Gastroesophageal sphincter (tissue), 4 donors: ENCODE results near the gene CMTM5. TPM values are rescaled to one million over a fixed set of nuclear protein-coding genes. Genes with fewer than 3 reads are reported as not detected.

Experiments used
- ATAC-seq: fragments of 150-250 bp; one replicate; pipeline ENCODE4 v1.9.1; 2016; ENCODE audit warnings: mild to moderate bottlenecking, moderate library complexity
- H3K27ac ChIP-seq, 4 donors: fragments of 200-600 bp; sonication (generic) in 3 of 4; 1 replicate in 3 of 4; 2 replicates in 1 of 4; pipeline ENCODE4 v1.5.1; 2016 to 2019
- H3K27me3 ChIP-seq: fragments of 200-600 bp; sonication (generic); one replicate; pipeline ENCODE4 v1.5.1; 2019
- H3K36me3 ChIP-seq, 2 donors: fragments of 200-600 bp; sonication (generic); one replicate each; pipeline ENCODE4 v1.5.1; 2019; ENCODE audit warnings: control low read depth in 1 of 2
- H3K4me1 ChIP-seq, 3 donors: fragments of 200-600 bp; sonication (generic); 1 replicate in 2 of 3; 2 replicates in 1 of 3; pipeline ENCODE4 v1.5.1; 2016 to 2019; ENCODE audit warnings: control low read depth in 2 of 3
- H3K4me3 ChIP-seq, 2 donors: fragments of 200-600 bp; sonication (generic); one replicate each; pipeline ENCODE4 v1.5.1; 2019; ENCODE audit warnings: mild to moderate bottlenecking in 1 of 2, moderate library complexity in 1 of 2
- H3K9me3 ChIP-seq, 3 donors: fragments of 200-600 bp; sonication (generic); one replicate each; pipeline ENCODE4 v1.5.1; 2017 to 2019; ENCODE audit warnings: control low read depth in 2 of 3
- EP300 ChIP-seq: sonication (generic); formaldehyde crosslinking; IDR thresholded peaks from one replicate; pipeline ENCODE4 v1.6.1; 2017; ENCODE audit warnings: antibody characterized with exemption, mild to moderate bottlenecking
- POLR2A ChIP-seq, 2 donors: fragments of 450-650 bp; IDR thresholded peaks; one replicate each; pipeline ENCODE4 v1.6.1; 2017; ENCODE audit warnings: antibody characterized with exemption in 2 of 2, mild to moderate bottlenecking in 2 of 2, moderate library complexity in 1 of 2
- POLR2AphosphoS5 ChIP-seq: sonication (generic); formaldehyde crosslinking; IDR thresholded peaks from one replicate; pipeline ENCODE4 v1.6.1; 2017; ENCODE audit warnings: antibody characterized with exemption
- WGBS, 2 donors: methylation state at CpG; one replicate each; pipeline ENCODE4 v1.1.5; 2018; ENCODE audit warnings: low coverage in 1 of 2; 5-methylcytosine and 5-hydroxymethylcytosine counted together
- total RNA-seq, 4 donors: library from RNA; depleted of rRNA; stranded (reverse); fragments of >200 nt; gene quantifications; one replicate each; pipeline ENCODE4 v1.1.0, GENCODE V29; 2016
- TF ChIP-seq, protein P1 (sequence below), 4 experiments: fragments of 200-600 bp in 2 of 4; fragments of 450-650 bp in 2 of 4; sonication (generic) in 1 of 4; IDR thresholded peaks; one replicate each; pipeline ENCODE4 v1.5.1; 2017 to 2019; ENCODE audit warnings: antibody characterized with exemption in 4 of 4, mild to moderate bottlenecking in 2 of 4, moderate library complexity in 2 of 4

The CMTM5 gene
- 1 to 10 TPM in 2 of 4 donors, under 1 TPM in 1, not detected in 1; 0.81 to 2.3 (median 1.2) TPM for total RNA-seq

DNA sequence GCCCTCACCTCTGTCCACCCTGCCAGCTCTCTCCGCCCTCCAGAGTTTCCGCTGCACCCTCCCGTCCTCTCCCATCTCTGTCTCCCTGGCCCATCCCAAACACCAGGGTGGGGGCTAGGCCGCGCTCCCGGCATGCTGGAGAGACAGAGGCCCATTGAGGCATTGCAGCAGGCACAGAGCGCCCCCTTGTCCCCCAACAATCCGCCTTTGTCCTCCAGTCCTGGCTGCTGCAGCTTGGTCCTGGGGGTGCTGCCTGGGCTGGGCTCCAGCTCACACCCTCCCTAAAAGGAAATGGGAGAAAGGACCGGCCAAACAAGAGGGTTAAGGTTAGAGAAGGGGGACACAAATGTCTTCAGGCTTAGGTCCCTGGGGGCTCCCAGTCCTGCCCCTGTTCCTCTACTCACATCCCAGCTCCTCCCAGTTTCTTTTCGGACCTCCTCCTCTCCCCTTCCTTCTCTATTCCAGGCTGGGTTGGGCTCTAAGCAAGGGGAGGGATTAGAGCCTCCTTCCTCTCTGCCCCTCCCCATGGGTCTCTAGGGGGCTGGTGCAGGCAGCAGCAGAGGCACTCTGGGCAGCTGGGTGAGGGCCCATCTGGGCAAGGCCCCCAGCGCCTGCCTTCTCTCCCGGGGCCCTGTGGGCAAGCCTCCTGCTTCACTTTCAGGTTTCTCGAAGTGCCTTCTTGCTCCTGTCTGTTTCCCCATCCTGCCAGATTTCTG is at the start of gene CMTM5:
TSS of gene CMTM5 (plus strand) at position 565 of the 716 bp plus-strand sequence. CDS start 206 bp downstream, outside the sequence.
- ATAC-seq: peak; percentile 57
- 31 to 50% methylated on average over 2 to 12 of the region's 13 CpGs for WGBS, 2 donors
- no peaks in the 10 kb centered on the region for H3K36me3 ChIP-seq
- H3K9me3 ChIP-seq: no peaks in the 10 kb centered on the region
- H3K27me3 ChIP-seq: peaks cover 21% of the 10 kb centered on the region
- TF ChIP-seq POLR2AphosphoS5 (no peak), POLR2A (IDR thresholded peaks at IDR 0.05) (no peak), EP300 (no peak)
- TF ChIP-seq, protein P1, sequence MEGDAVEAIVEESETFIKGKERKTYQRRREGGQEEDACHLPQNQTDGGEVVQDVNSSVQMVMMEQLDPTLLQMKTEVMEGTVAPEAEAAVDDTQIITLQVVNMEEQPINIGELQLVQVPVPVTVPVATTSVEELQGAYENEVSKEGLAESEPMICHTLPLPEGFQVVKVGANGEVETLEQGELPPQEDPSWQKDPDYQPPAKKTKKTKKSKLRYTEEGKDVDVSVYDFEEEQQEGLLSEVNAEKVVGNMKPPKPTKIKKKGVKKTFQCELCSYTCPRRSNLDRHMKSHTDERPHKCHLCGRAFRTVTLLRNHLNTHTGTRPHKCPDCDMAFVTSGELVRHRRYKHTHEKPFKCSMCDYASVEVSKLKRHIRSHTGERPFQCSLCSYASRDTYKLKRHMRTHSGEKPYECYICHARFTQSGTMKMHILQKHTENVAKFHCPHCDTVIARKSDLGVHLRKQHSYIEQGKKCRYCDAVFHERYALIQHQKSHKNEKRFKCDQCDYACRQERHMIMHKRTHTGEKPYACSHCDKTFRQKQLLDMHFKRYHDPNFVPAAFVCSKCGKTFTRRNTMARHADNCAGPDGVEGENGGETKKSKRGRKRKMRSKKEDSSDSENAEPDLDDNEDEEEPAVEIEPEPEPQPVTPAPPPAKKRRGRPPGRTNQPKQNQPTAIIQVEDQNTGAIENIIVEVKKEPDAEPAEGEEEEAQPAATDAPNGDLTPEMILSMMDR (IDR thresholded peaks at IDR 0.05): no peak
- H3K27ac ChIP-seq: peak within 1 kb of the TSS in 3 of 4 donors; percentile 31 to 68 (median 35)
- H3K4me1 ChIP-seq: peaks cover 0 to 8% (median 3%) of the 10 kb centered on the region in 3 donors
- peak within 1 kb of the TSS in 1 of 2 donors; percentile 32 for H3K4me3 ChIP-seq

GRCh38 chr14:23327947-23328744 is 48.7 kb upstream of the CMTM5 start:
- TF ChIP-seq, protein P1 (IDR thresholded peaks at IDR 0.05): peak; percentile 77 to 92 (median 86)
- no peak for TF ChIP-seq POLR2AphosphoS5
- Histone ChIP-seq H3K36me3 (peaks cover 4 to 30% of the 10 kb centered on the region in 2 donors), H3K4me1 (peaks cover 0 to 17% (median under 1%) of the 10 kb centered on the region in 3 donors), H3K27ac (no peak overlapping the region), H3K27me3 (no peaks in the 10 kb centered on the region), H3K4me3 (no peak overlapping the region), H3K9me3 (no peaks in the 10 kb centered on the region)
- ATAC-seq: peak; percentile 43
- WGBS, 2 donors: 39 to 50% methylated on average over 4 of the region's 4 CpGs

DNA sequence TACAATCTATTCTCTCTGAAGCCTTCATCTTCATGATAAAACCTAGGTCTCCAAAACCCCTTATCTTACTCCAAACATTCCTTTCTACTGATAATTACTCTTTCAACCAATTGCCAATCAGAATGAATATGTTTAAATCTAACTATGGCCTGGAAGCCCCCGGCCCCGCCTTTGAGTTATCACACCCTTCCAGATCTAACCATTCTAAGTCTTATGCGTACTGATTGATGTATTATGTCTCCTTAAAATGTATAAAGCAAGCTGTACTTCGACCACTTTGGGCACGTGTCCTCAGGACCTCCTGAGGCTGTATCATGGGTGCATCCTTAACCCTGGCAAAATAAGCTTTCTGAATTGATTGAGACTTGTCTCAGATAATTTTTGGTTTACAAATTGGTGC is 41.2 kb upstream of the CMTM5 start:
- Histone ChIP-seq H3K27me3 (no peaks in the 10 kb centered on the region), H3K4me3 (no peak overlapping the region), H3K27ac (no peak overlapping the region), H3K4me1 (no peaks in the 10 kb centered on the region), H3K9me3 (no peaks in the 10 kb centered on the region), H3K36me3 (no peaks in the 10 kb centered on the region)
- ATAC-seq: no peak
- no peak for TF ChIP-seq POLR2A (IDR thresholded peaks at IDR 0.05)
- no peak for TF ChIP-seq EP300
- TF ChIP-seq POLR2AphosphoS5: no peak
- TF ChIP-seq, protein P1 (IDR thresholded peaks at IDR 0.05): no peak
- 76% methylated on average over 4 to 5 of the region's 5 CpGs for WGBS, 2 donors

DNA sequence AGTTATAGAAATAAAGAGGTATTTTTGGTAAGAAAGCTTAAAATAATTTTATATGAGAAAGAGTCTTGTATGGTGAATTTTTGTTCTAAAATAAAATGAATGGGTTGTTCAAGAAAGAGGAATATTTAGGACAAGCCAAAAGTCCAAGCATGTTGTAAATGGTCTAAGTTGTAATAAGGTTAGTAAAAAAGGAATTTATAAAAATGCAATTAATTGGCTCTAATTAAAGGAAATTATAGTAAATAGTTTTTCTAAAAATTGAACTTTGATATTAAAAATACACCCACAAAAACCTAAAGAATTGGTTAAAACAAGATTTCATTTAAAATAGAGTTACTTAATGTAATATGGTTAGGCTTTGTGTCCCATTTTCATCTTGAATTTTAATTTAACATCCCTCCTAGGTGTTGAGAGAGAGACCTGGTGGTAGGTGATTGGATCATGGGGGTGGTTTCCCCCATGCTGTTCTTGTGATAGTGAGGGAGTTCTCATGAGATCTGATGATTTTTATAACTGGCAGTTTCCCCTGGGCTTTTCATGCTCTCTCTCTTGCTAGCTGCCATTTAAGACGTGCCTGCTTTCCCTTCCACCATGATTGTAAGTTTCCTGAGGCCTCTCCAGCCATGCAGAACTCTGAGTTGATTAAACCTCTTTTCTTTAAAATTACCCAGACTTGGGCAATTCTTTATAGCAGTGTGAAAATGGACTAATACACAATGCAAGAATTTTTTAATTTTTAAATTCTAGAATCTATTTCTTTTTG is 37.2 kb upstream of the CMTM5 start:
- ATAC-seq: no peak
- H3K36me3 ChIP-seq: no peaks in the 10 kb centered on the region
- no peaks in the 10 kb centered on the region for H3K9me3 ChIP-seq
- H3K27ac ChIP-seq: no peak overlapping the region
- H3K27me3 ChIP-seq: no peaks in the 10 kb centered on the region
- H3K4me3 ChIP-seq: no peak overlapping the region
- WGBS, 2 donors: 67 to 91% methylated on average over 1 of the region's 1 CpG
- TF ChIP-seq POLR2A (IDR thresholded peaks at IDR 0.05) (no peak), POLR2AphosphoS5 (no peak), EP300 (no peak)
- TF ChIP-seq, protein P1 (IDR thresholded peaks at IDR 0.05): no peak
- H3K4me1 ChIP-seq: no peaks in the 10 kb centered on the region
